GM21381 (cell line): ENCODE results near the gene COL4A1.
A peak's percentile ranks its signal among the peaks of the same experiment; 100 is the strongest.

ENCODE experiments used
- ATAC-seq: cut with Tn5 transposase; IDR thresholded peaks from one replicate; pipeline ENCODE4 v1.9.1; 2021; ENCODE audit warnings: mild to moderate bottlenecking, moderate library complexity; ENCODE audit not compliant: unreplicated experiment

COL4A1 gene

DNA sequence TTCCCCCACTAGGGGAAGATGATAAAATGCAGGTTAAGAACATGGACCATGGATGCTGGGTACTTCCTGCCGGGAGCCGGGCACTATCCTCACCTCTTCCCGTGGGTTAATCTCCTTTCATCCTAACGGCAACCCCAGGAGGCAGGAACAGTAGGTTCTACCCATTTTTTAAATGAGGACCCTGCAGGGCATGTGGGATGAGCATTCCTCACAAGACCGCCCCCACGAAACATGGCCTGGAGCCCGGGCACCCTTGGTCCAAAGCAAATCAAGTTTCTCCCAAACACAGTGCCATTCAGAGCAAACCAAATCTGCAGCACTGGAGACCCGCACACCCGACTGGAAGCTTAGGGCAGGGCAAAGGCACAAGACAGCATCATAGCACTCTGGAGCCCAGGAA, 35.5 kb upstream of the COL4A1 start:
- no peak for ATAC-seq

DNA sequence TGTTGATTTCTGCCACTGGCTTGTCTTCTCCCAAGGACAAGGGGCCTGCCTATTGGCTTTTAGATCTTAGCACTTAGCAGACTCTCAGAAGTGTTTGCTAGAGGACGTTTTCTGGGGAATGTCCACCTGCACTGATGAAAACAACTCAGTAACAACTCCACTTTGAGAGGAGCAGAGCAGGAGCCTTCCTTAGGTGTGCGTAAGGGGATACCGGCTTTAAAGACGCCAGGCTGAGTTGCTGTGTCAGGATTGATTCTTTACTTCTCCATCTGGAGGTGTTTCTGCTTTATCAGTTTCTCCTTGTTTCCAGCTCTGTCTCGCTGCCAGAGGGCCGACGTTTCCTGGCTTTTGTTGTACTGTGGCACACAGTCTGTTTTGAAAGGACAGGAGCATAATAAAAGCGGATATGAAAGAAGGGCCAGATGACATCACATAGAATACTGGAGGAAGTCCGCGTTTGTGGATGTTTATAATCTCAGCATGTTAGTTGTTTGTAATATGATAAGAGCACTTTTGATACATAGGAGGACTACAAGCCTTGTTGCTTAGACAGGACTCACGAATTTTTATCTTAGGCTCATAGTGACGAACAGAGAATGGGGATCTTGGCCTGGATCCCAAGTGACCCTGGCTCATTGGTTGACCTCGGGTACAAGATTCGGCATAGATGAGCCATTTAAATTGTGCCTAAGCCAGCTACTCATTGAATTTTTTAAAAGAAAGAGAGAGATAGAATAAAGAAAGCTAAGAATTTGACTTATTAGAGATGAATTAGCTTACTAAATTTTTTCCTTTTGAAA, 34.7 kb upstream of the COL4A1 start:
- ATAC-seq: peak; percentile 77

GRCh38 chr13:110340812-110341444, 34.0 kb upstream of the COL4A1 start:
- peak; percentile 50 for ATAC-seq

GRCh38 chr13:110339975-110340550, 33.1 kb upstream of the COL4A1 start:
- no peak for ATAC-seq

DNA sequence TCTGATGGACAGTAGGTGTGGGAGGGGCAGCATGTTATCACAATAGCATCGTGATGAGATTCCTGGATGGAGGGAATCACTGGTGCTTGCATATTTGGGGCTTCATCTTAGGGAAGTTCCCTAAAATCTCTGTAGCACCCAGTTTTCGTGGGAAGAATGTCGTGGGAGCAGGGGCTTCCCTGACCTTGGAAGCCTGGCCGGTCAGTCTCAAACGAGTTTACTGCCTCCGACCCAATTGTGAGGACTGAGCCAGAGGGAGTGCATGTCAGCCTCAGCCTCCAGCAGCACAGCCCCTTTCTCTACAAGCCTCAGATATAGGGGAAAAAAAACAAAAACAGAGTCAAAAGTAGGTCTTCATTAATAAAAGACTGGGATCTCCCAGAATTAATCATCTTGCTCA, 32.3 kb upstream of the COL4A1 start:
- no peak for ATAC-seq

DNA sequence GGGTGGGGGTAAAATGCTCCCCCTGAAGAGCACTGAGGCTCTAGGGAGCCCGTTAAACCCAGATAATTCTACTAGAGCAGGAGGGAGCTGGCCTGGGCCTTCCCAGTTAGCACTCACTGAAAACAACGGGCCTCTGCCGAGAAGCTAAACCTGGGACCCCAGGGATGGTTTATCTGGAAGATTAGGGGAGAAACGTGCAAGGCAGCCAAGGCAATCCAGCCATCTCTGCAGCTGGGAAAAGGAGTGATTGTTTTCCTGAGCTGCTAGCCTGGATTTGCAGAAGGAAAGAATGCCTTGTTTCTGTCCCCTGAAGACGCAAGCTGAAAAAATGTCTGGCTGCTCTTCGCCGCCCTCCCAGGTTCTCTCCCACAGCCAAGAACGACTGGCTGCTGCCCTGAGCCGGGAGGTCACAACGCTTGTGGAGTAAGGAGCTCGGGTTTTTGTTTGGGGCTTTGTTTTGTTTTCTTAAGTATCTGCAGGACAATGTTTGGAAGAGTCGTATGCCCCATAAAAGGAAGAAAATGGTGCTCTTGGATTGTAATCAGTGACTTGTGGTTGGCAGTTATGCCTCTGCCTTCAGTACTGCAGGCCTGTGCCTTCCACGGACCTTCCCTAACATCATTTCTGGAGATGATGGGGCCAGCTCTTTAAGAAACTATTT, 31.6 kb upstream of the COL4A1 start:
- no peak for ATAC-seq

GRCh38 chr13:110337247-110337646, 30.3 kb upstream of the COL4A1 start:
- no peak for ATAC-seq

DNA sequence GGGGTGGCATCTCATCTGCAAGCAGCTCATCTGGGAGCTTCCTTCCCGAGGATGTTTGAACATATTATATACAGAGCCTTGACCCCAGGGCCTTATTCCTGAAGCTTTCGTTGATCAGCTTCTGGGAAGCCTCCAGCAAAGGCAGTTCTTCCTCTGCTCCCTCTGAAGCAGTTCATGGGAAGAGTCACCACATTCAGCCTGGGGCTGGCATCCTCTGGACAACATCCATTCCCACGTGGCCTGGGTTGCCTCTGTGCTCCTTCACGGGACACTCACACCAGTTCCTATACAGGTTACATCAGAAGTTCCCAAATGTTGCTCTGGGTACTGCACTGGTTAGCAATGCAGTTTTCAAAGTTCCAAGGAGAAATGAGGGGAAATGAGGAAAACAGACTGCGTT, 29.7 kb upstream of the COL4A1 start:
- ATAC-seq: no peak

DNA sequence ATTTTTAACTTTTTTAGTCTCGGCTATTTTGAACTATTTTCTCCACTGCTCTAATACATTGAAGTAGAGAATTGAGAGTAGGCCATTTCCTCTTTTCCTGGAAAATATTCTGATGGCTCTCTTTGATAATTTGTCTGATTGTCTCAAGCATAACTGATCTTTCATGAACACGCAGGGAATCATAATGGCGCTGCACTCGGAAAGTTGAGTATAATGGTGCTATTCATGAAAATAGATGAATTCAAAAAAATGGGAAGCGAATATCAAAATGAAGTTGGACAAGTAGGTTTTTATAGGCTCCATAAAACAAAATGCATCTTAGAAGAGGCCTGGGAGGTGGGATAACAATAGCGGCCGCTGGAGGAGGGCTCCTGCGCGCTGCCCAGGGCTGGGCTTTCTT, 29.2 kb upstream of the COL4A1 start:
- ATAC-seq: no peak

GRCh38 chr13:110334841-110335490, 28.0 kb upstream of the COL4A1 start:
- ATAC-seq: no peak

DNA sequence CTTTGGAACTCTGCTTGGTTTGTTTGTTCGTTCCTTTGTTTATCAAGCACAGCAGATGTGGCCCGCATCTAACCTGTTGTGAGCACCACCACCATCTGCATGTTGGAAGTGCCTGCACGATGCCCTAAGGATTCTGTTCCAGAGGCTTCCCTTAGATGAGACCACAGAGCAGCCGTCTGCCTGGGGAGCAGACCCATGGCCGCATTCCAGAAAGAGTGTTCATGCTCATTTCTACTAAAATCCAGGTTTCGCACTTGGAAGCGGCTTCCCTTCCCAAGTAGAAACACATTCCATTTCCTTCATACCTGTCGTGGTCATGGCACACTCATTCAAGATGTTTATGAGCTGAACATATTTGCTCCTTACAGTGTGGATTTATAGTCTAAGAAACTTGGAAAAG, 27.3 kb upstream of the COL4A1 start:
- ATAC-seq: no peak

DNA sequence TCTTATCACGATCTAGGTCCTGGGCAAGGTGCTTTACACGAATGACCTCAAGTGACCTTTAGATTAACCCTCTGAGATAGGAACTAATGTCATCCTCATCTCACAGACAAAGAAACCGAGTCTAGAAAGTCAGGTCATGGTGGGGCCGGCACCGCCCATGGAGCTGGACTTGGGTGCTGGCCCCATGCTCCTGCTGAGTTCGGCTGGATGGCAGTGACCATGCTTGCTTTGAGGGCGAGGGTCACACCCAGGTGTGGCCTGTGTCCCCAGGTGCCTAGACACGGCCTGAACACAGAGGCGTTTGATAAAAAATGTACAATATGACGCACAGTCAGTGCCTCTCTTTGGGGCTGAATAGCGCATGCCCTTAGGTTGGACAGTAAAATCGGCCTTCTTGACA, 26.9 kb upstream of the COL4A1 start:
- no peak for ATAC-seq

DNA sequence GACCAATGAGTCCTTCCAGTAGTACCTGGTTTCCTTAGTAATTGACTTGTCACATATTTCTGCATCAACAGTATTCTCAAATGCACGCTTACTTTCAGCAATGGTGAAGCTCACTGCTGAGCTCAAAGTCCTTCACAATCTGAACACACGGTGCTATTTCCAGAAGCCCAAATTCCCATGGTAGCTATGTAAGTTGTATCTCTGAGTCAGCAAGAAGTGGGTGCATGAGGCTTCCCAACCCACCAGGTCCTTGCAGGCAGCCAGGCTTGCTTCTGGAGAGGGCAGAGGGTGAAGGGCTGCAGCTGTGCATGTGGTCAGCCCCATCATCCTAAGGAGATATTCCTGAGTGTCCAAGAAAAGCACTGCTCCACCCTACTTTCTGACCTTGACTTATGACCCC, 25.8 kb upstream of the COL4A1 start:
- ATAC-seq: no peak

- ATAC-seq: no peak
Observed at GRCh38 chr13:110331362-110331761, 24.4 kb upstream of the COL4A1 start.

DNA sequence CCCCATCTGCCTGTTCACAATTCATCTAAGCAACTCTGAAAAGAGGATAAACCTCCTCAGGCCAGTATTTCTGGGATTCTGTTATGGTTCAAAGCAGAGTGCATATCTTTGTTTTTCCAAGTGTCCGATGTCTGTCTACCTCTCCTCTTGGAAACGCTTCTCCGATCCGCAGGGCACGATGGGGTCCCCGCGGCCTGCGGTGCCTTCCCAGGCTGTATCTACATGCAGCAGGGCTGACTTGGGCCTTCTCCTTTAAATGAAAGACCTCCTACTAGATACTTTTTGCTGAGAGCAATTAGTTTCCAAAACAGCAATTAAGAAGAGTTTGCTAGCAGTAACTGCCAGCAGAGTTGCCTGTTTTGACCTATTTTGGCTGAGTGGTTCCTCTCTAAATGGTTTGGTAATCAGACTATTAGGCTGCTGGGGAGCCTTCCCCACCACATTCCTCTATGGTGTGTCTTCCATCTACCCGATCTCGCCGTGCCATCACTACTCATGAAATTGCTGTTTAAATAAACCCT, 23.6 kb upstream of the COL4A1 start:
- no peak for ATAC-seq

- ATAC-seq: no peak
Observed at GRCh38 chr13:110329798-110330461, 23.0 kb upstream of the COL4A1 start.

DNA sequence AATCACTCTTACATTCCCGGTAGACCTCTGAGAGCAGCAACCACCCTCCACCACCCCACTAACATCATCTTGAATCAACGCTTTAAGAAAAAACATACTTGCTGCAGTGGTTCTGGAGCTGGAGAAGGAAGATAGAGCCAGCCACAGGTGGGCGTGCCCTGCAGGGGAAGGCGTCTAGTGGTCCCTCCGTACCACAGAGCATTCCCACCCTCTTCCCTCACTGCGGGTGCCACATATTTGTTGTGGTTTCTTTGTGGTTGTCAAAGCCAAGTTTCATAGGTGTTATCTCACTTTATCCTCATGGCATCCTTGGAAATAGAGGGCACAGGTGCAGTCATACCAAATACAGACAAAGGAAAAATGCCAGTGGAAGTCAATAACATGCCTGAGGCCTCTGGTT, 22.3 kb upstream of the COL4A1 start:
- ATAC-seq: no peak

GRCh38 chr13:110328573-110328972, 21.6 kb upstream of the COL4A1 start:
- ATAC-seq: no peak

DNA sequence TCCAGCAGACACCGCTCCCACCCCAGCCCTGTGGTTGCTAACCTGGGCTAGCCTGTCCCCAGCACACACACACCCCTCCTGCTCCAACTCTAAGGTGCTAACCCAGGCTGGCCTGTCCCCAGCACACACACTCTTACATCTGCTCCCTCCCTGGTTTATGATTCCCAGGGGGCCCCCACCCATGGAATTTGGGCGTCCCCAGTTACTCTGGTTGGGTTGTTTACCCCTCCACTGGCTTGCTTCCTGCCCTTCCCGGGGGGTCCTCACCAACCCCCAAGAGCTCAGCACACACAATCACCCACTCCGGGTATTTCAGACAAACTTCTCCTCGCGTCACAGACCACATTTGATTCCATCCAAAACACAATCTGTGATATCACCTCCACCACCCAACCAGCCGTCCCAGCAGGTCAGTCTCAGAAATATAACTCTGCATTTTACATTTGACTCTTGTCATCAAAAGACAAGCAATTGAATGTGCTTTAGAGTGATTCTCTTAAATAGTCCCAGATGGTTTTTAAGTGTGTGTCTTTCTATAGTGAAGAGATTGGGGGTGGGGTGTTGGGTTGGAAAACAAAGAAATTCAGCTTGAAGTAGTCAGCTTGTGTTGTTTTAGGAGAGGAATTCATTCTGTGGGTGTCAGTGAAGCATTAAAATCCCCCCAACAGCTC, 20.2 kb upstream of the COL4A1 start:
- ATAC-seq: no peak
